Activated CD8-positive, alpha-beta T cell treated with anti-CD3 and anti-CD28 coated beads for 36 hours (primary cell): Measurements from ENCODE around the gene SLC43A2. TPM values are rescaled to one million over a fixed set of nuclear protein-coding genes. Genes with fewer than 3 reads are reported as not detected.

Experiments
- ATAC-seq: fragments of 200-7000 bp; cut with Tn5 transposase; one replicate; pipeline ENCODE4 v1.10.0; 2021; ENCODE audit warnings: mild to moderate bottlenecking, moderate library complexity
- CTCF ChIA-PET: fragments of 350-600 bp; sonication (Branson Sonifier 250); formaldehyde crosslinking; loops from one replicate; lab custom pipeline; 2021; ENCODE audit warnings: antibody characterized with exemption; lab: Charles Lee
- POLR2A ChIA-PET: fragments of 350-600 bp; sonication (Branson Sonifier 250); formaldehyde crosslinking; loops from one replicate; lab custom pipeline; 2021; ENCODE audit warnings: antibody characterized with exemption; lab: Charles Lee
- DNase-seq: peaks from one replicate; pipeline ENCODE4 v3.0.0-alpha.2; 2020
- H3K27ac Mint-ChIP-seq: one replicate; pipeline ENCODE4 v1.8.0; 2021; ENCODE audit warnings: mild to moderate bottlenecking, mixed read lengths
- H3K27me3 Mint-ChIP-seq: one replicate; pipeline ENCODE4 v1.8.0; 2021; ENCODE audit warnings: mixed read lengths
- H3K36me3 Mint-ChIP-seq: one replicate; pipeline ENCODE4 v1.8.0; 2021; ENCODE audit warnings: low read depth, mixed read lengths
- H3K4me1 Mint-ChIP-seq: one replicate; pipeline ENCODE4 v1.8.0; 2021; ENCODE audit warnings: low read depth, mixed read lengths
- H3K4me3 Mint-ChIP-seq: one replicate; pipeline ENCODE4 v1.8.0; 2021; ENCODE audit warnings: mild to moderate bottlenecking, moderate library complexity, mixed read lengths
- H3K9me3 Mint-ChIP-seq: one replicate; pipeline ENCODE4 v1.8.0; 2021; ENCODE audit warnings: mixed read lengths
- CTCF ChIP-seq: fragments of 200-600 bp; IDR thresholded peaks from one replicate; pipeline ENCODE4 v1.8.0; 2022; ENCODE audit warnings: antibody characterized with exemption, mild to moderate bottlenecking
- intact Hi-C: fragments of 100-400 bp; cut with micrococcal nuclease; formaldehyde crosslinking; loops from one replicate; pipeline ENCODE4 v1.10.0; 2022
- total RNA-seq, 2 experiments: library from RNA; stranded (reverse); gene quantifications; one replicate each; pipeline ENCODE4 v1.2.3, GENCODE V29; 2021

Gene SLC43A2
- total RNA-seq, 2 experiments from 2014 or later, result 5.6 to 5.7 TPM

GRCh38 chr17:1617620-1618174 lies 10.9 kb downstream of the SLC43A2 start:
- H3K27me3 Mint-ChIP-seq, result no peaks in the 10 kb centered on the region
- ChIA-PET POLR2A (interaction anchor here (0.9 to 1.0 kb wide), 2 partner anchors 11 to 12 kb away, joined by 3 read pairs; no protein-coding TSS in a partner anchor), CTCF (interaction anchor here (1.3 to 4.9 kb wide), 3 partner anchors 11 to 44 kb away, joined by 3 to 26 read pairs (median 16); no protein-coding TSS in a partner anchor)
- no peak overlapping the region for H3K4me3 Mint-ChIP-seq
- H3K36me3 Mint-ChIP-seq, result peaks cover 2% of the 10 kb centered on the region
- intact Hi-C loops, result no loop called here
- ATAC-seq (no peak), DNase-seq (no peak)
- H3K27ac Mint-ChIP-seq, result no peak overlapping the region
- H3K4me1 Mint-ChIP-seq, result peaks cover 3% of the 10 kb centered on the region
- no peak for TF ChIP-seq CTCF
- H3K9me3 Mint-ChIP-seq, result no peaks in the 10 kb centered on the region

GRCh38 chr17:1616101-1616500 lies 12.5 kb downstream of the SLC43A2 start:
- DNase-seq, result no peak
- CTCF ChIA-PET, result interaction anchor here (3.1 to 4.6 kb wide), 2 partner anchors 14 to 42 kb away, joined by 13 to 16 read pairs; no protein-coding TSS in a partner anchor
- no peak for ATAC-seq
- POLR2A ChIA-PET, result interaction anchor here (0.6 kb wide), 1 partner anchor 815 kb away, joined by 3 read pairs; no protein-coding TSS in a partner anchor
- no peak overlapping the region for H3K4me3 Mint-ChIP-seq
- peaks cover 3% of the 10 kb centered on the region for H3K4me1 Mint-ChIP-seq
- no peak overlapping the region for H3K27ac Mint-ChIP-seq
- H3K9me3 Mint-ChIP-seq, result no peaks in the 10 kb centered on the region
- intact Hi-C loops, result no loop called here
- peaks cover 2% of the 10 kb centered on the region for H3K36me3 Mint-ChIP-seq
- no peaks in the 10 kb centered on the region for H3K27me3 Mint-ChIP-seq
- TF ChIP-seq CTCF, result no peak

- no peaks in the 10 kb centered on the region for H3K9me3 Mint-ChIP-seq
- H3K36me3 Mint-ChIP-seq, result peaks cover 4% of the 10 kb centered on the region
- no peak for DNase-seq
- ATAC-seq, result no peak
- TF ChIP-seq CTCF, result no peak
- H3K4me1 Mint-ChIP-seq, result peaks cover 13% of the 10 kb centered on the region
- H3K27ac Mint-ChIP-seq, result no peak overlapping the region
- H3K27me3 Mint-ChIP-seq, result no peaks in the 10 kb centered on the region
- intact Hi-C loops, result no loop called here
- ChIA-PET CTCF (interaction anchor here (1.2 to 1.5 kb wide), 2 partner anchors 17 to 18 kb away, joined by 3 to 4 read pairs; no protein-coding TSS in a partner anchor), POLR2A (interaction anchor here (0.7 kb wide), 1 partner anchor 41 kb away, joined by 3 read pairs; no protein-coding TSS in a partner anchor)
- H3K4me3 Mint-ChIP-seq, result no peak overlapping the region
Observed at GRCh38 chr17:1612400-1612799, 16.2 kb downstream of the SLC43A2 start.

- CTCF ChIA-PET, result interaction anchor here (1.2 to 1.5 kb wide), 2 partner anchors 18 to 19 kb away, joined by 3 to 4 read pairs; no protein-coding TSS in a partner anchor
- POLR2A ChIA-PET, result interaction anchor here (0.5 kb wide), 1 partner anchor 145 kb away, joined by 3 read pairs; no protein-coding TSS in a partner anchor
- Mint-ChIP-seq H3K4me3 (no peak overlapping the region), H3K27me3 (no peaks in the 10 kb centered on the region), H3K27ac (no peak overlapping the region), H3K9me3 (no peaks in the 10 kb centered on the region), H3K36me3 (peaks cover 4% of the 10 kb centered on the region), H3K4me1 (peaks cover 20% of the 10 kb centered on the region)
- DNase-seq (no peak), ATAC-seq (no peak)
- TF ChIP-seq CTCF, result no peak
- intact Hi-C loops, result no loop called here
Observed at GRCh38 chr17:1611715-1612114, 16.9 kb downstream of the SLC43A2 start.

GRCh38 chr17:1608676-1609075 lies 20.0 kb downstream of the SLC43A2 start:
- DNase-seq (no peak), ATAC-seq (no peak)
- CTCF ChIA-PET, result interaction anchor here (2.7 kb wide), 1 partner anchor 21 kb away, joined by 12 read pairs; no protein-coding TSS in a partner anchor
- intact Hi-C loops, result no loop called here
- Mint-ChIP-seq H3K9me3 (no peaks in the 10 kb centered on the region), H3K27ac (peak overlapping the region; percentile 36), H3K4me1 (peaks cover 32% of the 10 kb centered on the region), H3K36me3 (peaks cover 2% of the 10 kb centered on the region), H3K27me3 (no peaks in the 10 kb centered on the region), H3K4me3 (no peak overlapping the region)
- POLR2A ChIA-PET, result interaction anchor here (1.5 kb wide), 1 partner anchor 11 kb away, joined by 4 read pairs; no protein-coding TSS in a partner anchor
- TF ChIP-seq CTCF, result no peak
